Effector memory CD8-positive, alpha-beta T cell (primary cell): ENCODE results near the gene RNF32.
A peak's percentile ranks its signal among the peaks of the same experiment; 100 is the strongest.
"Not testable (repeated sequence)": the region's sequence is repeated elsewhere in the genome, so short reads cannot be mapped to it uniquely, and the experiment has no call there.

Source experiments
- ATAC-seq: fragments of 150-1000 bp; cut with Tn5 transposase; replicated peaks from 2 replicates; pipeline ENCODE4 v1.10.0; 2021; ENCODE audit warnings: mild to moderate bottlenecking, moderate library complexity
- DNase-seq, 3 experiments: peaks; one replicate each; pipeline ENCODE4 v3.0.0; 2021
- H3K27ac Mint-ChIP-seq, 2 donors: one replicate each; pipeline ENCODE4 v1.8.0; 2022; ENCODE audit warnings: mild to moderate bottlenecking in 2 of 2, mixed read lengths in 2 of 2, moderate library complexity in 2 of 2
- H3K27me3 Mint-ChIP-seq, 2 donors: one replicate each; pipeline ENCODE4 v1.8.0; 2022; ENCODE audit warnings: mixed read lengths in 2 of 2
- H3K36me3 Mint-ChIP-seq: one replicate; pipeline ENCODE4 v1.8.0; 2022; ENCODE audit warnings: mild to moderate bottlenecking, moderate library complexity, mixed read lengths; ENCODE audit not compliant: insufficient read depth
- H3K4me1 Mint-ChIP-seq, 2 donors: one replicate each; pipeline ENCODE4 v1.8.0; 2022; ENCODE audit warnings: low read depth in 2 of 2, mixed read lengths in 2 of 2
- H3K4me3 Mint-ChIP-seq, 2 donors: one replicate each; pipeline ENCODE4 v1.8.0; 2022; ENCODE audit warnings: mild to moderate bottlenecking in 2 of 2, mixed read lengths in 2 of 2, moderate library complexity in 2 of 2
- H3K9me3 Mint-ChIP-seq, 2 donors: one replicate each; pipeline ENCODE4 v1.8.0; 2022; ENCODE audit warnings: mixed read lengths in 2 of 2

RNF32 gene

DNA sequence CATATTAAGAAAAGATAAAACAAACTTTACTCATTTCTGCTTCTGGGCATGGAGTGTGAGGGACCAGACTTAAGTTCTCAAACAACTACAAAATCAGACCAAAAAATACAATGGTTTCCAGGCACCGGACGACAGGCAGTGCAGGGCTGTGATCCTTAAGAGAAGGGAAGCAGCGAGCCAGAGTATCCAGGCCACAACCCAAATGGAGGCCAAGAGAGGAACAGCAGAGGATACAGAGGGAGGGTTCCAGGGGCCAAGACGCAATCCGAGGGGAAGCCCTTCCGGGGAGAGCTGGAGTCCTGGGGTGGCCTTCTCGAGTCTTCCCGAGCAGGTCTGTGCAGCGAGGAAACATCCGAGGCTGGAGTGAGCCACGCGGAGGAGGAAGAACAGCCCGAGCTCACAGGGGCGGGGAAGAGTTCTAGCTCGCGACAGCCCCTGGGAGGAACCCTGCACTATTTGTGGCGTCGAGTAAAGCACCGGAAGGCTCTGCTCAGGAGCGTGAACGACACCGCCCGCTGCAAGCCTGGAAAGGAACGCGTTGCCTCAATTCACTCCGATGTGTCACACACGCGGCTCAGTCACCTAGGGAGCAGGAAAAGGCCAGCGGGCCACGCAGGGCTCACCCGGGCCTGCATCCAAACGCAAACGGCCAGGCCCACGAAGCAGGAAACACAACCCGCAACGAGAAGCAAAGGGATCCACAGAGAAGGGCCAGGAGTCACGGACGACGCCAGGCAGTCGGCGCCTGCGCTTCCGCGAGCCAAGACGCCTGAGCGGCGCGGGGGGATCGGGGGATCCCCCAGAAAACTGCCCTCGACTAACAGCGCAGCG lies 933 bp upstream of the RNF32 start:
- Mint-ChIP-seq H3K36me3 (peaks cover 19% of the 10 kb centered on the region), H3K4me1 (peaks cover 0 to 10% of the 10 kb centered on the region in 2 donors), H3K9me3 (peaks cover 0 to 3% of the 10 kb centered on the region in 2 donors), H3K4me3 (peak overlapping the region; percentile 71 to 82), H3K27ac (peak overlapping the region in 1 of 2 donors; percentile 91), H3K27me3 (peaks cover 19 to 33% of the 10 kb centered on the region in 2 donors)
- DNase-seq: no peak
- ATAC-seq: no peak

- peaks cover 0 to 10% of the 10 kb centered on the region in 2 donors for H3K4me1 Mint-ChIP-seq
- H3K36me3 Mint-ChIP-seq: peaks cover 19% of the 10 kb centered on the region
- peak; percentile 21 to 37 (median 36) for DNase-seq
- H3K9me3 Mint-ChIP-seq: peaks cover 0 to 3% of the 10 kb centered on the region in 2 donors
- H3K4me3 Mint-ChIP-seq: peak overlapping the region; percentile 66 to 82
- ATAC-seq: peak; percentile 64
- peaks cover 19 to 32% of the 10 kb centered on the region in 2 donors for H3K27me3 Mint-ChIP-seq
- H3K27ac Mint-ChIP-seq: peak overlapping the region; percentile 31 to 91
Measured at GRCh38 chr7:156640949-156641485, 443 bp downstream of the RNF32 start.

DNA sequence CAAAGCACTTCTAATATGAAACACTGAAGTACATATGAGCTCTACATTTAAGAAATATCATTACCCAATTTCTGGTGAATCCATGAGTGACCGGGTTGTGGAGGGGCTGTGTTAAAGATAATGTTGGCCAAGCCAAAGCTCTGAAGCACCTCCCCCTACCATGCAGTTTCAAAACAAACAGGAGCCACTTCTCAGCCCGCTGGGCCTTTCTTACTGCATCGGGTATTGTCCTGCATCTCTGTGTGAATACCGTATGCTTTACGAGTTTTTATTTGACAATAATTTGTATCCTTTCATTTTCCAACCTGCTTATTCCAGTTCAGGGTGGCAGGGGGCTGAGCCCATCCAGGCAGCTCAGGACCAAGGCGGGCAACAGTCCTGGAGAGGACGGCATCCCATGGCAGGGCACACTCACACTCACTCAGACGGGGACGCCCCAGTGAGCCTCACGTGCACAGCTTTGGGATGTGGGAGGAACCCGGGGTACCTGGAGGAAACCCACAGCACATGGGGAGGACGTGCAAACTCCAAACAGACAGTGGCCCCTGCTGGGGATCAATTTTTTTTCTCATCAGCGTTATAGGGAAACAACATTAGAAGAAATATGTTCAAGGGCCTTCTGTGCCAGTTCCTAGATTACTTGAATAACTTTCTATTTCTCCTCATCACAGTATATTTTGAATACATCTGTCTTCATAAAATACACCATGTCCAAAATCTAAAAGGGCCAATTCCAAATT lies 1.9 kb downstream of the RNF32 start:
- no peak overlapping the region for H3K27ac Mint-ChIP-seq
- ATAC-seq (no peak), DNase-seq (no peak)
- H3K4me3 Mint-ChIP-seq: no peak overlapping the region
- peaks cover 16% of the 10 kb centered on the region for H3K36me3 Mint-ChIP-seq
- H3K4me1 Mint-ChIP-seq: peaks cover 0 to 10% of the 10 kb centered on the region in 2 donors
- H3K9me3 Mint-ChIP-seq: peaks cover 0 to 3% of the 10 kb centered on the region in 2 donors
- peaks cover 20 to 38% of the 10 kb centered on the region in 2 donors for H3K27me3 Mint-ChIP-seq

DNA sequence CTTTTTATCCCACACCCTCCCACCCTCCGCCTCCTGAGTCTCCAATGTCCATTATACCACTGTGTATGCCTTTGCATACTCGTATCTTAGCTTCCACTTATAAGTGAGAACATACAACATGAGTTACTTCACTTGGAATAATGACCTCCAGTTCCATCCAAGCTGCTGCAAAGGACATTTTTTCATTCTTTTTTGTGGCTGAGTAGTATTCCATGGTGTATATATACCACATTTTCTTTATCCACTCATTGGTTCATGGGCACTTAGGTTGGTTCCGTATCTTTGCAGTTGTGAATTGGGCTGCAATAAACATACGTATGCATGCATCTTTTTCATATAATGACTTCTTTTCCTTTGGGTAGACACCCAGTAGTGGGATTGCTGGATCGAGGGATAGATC lies 6.8 kb downstream of the RNF32 start:
- H3K36me3 Mint-ChIP-seq, H3K4me1 Mint-ChIP-seq: not testable (repeated sequence)
- peaks cover 50 to 58% of the 10 kb centered on the region in 2 donors for H3K27me3 Mint-ChIP-seq

GRCh38 chr7:156650042-156650441 lies 9.5 kb downstream of the RNF32 start:
- peaks cover 0 to 2% of the 10 kb centered on the region in 2 donors for H3K9me3 Mint-ChIP-seq
- H3K27me3 Mint-ChIP-seq: peaks cover 57 to 62% of the 10 kb centered on the region in 2 donors
- H3K4me1 Mint-ChIP-seq: no peaks in the 10 kb centered on the region
- no peak overlapping the region for H3K4me3 Mint-ChIP-seq
- ATAC-seq (no peak), DNase-seq (no peak)
- H3K27ac Mint-ChIP-seq: no peak overlapping the region
- H3K36me3 Mint-ChIP-seq: no peaks in the 10 kb centered on the region

More for the DNA sequence above, 6.8 kb downstream of the RNF32 start:
- not testable (repeated sequence) for H3K9me3 Mint-ChIP-seq, H3K4me3 Mint-ChIP-seq, DNase-seq, ATAC-seq, H3K27ac Mint-ChIP-seq

DNA sequence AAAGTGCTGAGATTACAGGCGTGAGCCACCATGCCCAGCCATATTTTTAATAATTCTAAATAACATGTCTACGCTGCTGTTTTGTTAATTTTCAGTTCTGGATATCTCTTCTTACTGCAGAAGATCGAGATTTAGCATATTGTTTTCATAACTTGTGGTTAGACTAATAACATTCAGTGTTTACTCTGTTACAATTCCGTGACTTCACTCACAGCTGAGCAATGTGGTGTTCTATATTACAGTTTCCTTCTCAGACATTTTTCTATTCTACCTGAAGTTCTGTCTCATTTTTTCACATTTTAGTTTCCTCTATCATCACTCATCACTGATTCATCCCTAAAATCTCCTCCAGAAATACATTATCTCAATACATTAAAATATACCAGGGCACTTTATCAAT lies 10.9 kb downstream of the RNF32 start:
- no peak for DNase-seq
- Mint-ChIP-seq H3K9me3 (peaks cover 0 to 2% of the 10 kb centered on the region in 2 donors), H3K4me1 (no peaks in the 10 kb centered on the region), H3K4me3 (no peak overlapping the region), H3K27me3 (peaks cover 56 to 62% of the 10 kb centered on the region in 2 donors), H3K36me3 (no peaks in the 10 kb centered on the region), H3K27ac (no peak overlapping the region)
- ATAC-seq: no peak

- no peaks in the 10 kb centered on the region for H3K4me1 Mint-ChIP-seq
- no peak for ATAC-seq
- H3K27ac Mint-ChIP-seq: no peak overlapping the region
- no peaks in the 10 kb centered on the region for H3K36me3 Mint-ChIP-seq
- DNase-seq: no peak
- no peak overlapping the region for H3K4me3 Mint-ChIP-seq
- peaks cover 55 to 61% of the 10 kb centered on the region in 2 donors for H3K27me3 Mint-ChIP-seq
- H3K9me3 Mint-ChIP-seq: peaks cover 0 to 2% of the 10 kb centered on the region in 2 donors
Measured at GRCh38 chr7:156652886-156653568, 12.5 kb downstream of the RNF32 start.

GRCh38 chr7:156654511-156655234 lies 14.1 kb downstream of the RNF32 start:
- Mint-ChIP-seq H3K9me3 (peaks cover 0 to 2% of the 10 kb centered on the region in 2 donors), H3K4me3 (no peak overlapping the region), H3K27ac (no peak overlapping the region), H3K27me3 (peaks cover 46 to 58% of the 10 kb centered on the region in 2 donors), H3K36me3 (no peaks in the 10 kb centered on the region), H3K4me1 (peaks cover 0 to 1% of the 10 kb centered on the region in 2 donors)
- DNase-seq: no peak
- ATAC-seq: no peak

DNA sequence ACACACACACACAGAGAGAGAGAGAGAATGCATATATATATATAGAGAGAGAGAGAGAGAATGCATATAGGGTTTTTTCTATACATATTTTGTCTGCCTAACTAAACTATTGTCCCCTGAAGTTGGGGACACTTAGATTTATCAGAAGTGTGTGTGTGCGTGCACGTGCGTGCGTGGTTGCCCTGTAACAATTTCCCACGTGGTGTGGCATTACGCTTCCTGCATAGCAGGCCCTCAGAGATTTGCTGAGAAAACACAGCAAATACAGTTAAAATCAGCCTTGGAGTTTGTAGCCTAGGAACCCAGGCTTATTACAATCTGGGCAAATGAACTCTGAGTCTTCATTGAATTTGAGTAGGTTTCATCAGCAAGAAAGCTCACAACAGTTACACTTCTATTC lies 14.7 kb downstream of the RNF32 start:
- peaks cover 0 to 1% of the 10 kb centered on the region in 2 donors for H3K4me1 Mint-ChIP-seq
- peaks cover 40 to 53% of the 10 kb centered on the region in 2 donors for H3K27me3 Mint-ChIP-seq
- no peak overlapping the region for H3K27ac Mint-ChIP-seq
- H3K9me3 Mint-ChIP-seq: peaks cover 0 to 2% of the 10 kb centered on the region in 2 donors
- H3K36me3 Mint-ChIP-seq: no peaks in the 10 kb centered on the region
- DNase-seq: no peak
- no peak overlapping the region for H3K4me3 Mint-ChIP-seq
- ATAC-seq: no peak

DNA sequence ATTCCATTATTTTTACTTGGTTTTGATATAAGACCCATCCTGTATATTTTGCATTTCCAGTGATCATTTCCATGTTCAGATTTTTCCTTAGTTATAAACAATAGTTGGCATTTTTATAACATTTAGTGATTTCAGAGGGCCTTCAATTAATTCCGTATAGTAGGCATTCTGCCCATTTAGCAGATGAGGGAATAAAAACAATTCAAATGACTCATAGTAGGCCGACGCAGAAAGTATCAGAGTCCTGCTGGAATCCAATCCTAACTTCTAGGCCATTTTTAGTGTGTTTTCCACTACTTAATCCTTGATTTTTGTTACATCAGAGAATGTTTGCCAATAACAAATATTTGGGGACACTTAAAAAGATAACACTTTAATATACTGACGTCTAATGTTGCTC lies 15.4 kb downstream of the RNF32 start:
- Mint-ChIP-seq H3K27ac (no peak overlapping the region), H3K36me3 (no peaks in the 10 kb centered on the region), H3K4me3 (no peak overlapping the region), H3K9me3 (peaks cover 0 to 2% of the 10 kb centered on the region in 2 donors), H3K27me3 (peaks cover 32 to 46% of the 10 kb centered on the region in 2 donors), H3K4me1 (peaks cover 0 to 1% of the 10 kb centered on the region in 2 donors)
- no peak for ATAC-seq
- DNase-seq: no peak

- Mint-ChIP-seq H3K27me3 (peaks cover 29 to 41% of the 10 kb centered on the region in 2 donors), H3K36me3 (no peaks in the 10 kb centered on the region), H3K4me1 (peaks cover 0 to 1% of the 10 kb centered on the region in 2 donors), H3K27ac (no peak overlapping the region), H3K4me3 (no peak overlapping the region), H3K9me3 (peaks cover 0 to 2% of the 10 kb centered on the region in 2 donors)
- ATAC-seq (no peak), DNase-seq (no peak)
Measured at GRCh38 chr7:156656598-156656997, 16.0 kb downstream of the RNF32 start.

- Mint-ChIP-seq H3K36me3 (no peaks in the 10 kb centered on the region), H3K4me3 (no peak overlapping the region), H3K4me1 (peaks cover 0 to 1% of the 10 kb centered on the region in 2 donors), H3K9me3 (peaks cover 0 to 2% of the 10 kb centered on the region in 2 donors), H3K27me3 (peaks cover 19 to 30% of the 10 kb centered on the region in 2 donors), H3K27ac (no peak overlapping the region)
- DNase-seq (no peak), ATAC-seq (no peak)
Measured at GRCh38 chr7:156657681-156658080, 17.1 kb downstream of the RNF32 start.
